Measurements from ENCODE around the gene SMIM32.

The SMIM32 gene

GRCh38 chr5:136192526-136193321 lies at the start of gene SMIM32:
SMIM32 (minus strand) TSS chr5:136193162; CDS start chr5:136192524, 638 bp downstream.
- no peak for DNase-seq

DNA sequence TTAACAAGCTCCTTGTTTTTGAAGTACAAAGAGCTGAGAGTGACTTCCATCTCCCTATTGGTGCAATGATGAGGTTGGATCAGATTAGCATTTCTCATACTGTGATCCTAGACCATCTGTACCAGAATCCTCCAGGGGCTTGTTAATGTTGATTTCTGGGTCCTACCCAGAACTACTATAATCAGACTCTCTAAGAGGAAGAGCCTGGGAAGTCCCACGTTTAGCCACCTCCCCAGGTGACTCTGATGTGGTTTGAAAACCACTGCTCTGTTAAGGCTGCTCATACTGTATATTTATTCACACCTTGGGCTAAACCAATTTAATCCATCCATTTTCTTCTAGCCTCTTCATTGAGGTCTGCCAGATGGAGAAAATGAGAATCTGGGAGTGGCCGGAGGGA lies 49.6 kb upstream of the SMIM32 start:
- no peak for DNase-seq

GRCh38 chr5:136242136-136242535 lies 49.2 kb upstream of the SMIM32 start:
- no peak for DNase-seq

- no peak for DNase-seq
Measured at GRCh38 chr5:136240894-136241293, 47.9 kb upstream of the SMIM32 start.

DNA sequence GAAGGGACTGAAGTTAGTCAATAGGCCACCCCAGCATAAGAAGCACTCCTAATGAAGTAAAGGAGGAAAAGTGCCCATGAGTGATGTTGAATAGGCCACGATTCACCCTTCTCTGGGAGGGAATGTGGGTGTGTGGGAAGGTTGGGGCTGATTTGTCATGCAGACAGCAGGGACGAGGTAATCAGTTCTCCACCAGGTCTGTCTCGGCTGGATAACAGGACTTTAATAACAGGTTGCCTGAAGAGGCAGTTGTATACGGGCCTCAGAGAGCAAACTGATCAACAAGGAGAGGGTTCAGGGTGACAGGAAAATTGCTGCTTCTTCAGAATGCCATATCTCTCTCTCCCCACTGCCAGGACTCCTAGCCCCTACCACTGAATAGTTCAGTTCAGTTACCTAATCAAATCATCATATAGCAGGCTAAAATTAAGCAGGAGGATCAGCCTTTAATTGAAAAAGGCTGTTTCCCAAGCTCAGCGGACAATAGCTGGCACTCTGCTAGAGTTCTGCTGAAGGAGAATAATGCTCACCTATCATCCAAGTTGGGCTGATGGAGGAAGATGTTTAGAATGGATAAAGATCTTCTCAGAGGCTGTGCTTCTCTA lies 43.6 kb upstream of the SMIM32 start:
- DNase-seq, result no peak

GRCh38 chr5:136235321-136235720 lies 42.4 kb upstream of the SMIM32 start:
- DNase-seq, result no peak

GRCh38 chr5:136232316-136232715 lies 39.4 kb upstream of the SMIM32 start:
- DNase-seq, result no peak

DNA sequence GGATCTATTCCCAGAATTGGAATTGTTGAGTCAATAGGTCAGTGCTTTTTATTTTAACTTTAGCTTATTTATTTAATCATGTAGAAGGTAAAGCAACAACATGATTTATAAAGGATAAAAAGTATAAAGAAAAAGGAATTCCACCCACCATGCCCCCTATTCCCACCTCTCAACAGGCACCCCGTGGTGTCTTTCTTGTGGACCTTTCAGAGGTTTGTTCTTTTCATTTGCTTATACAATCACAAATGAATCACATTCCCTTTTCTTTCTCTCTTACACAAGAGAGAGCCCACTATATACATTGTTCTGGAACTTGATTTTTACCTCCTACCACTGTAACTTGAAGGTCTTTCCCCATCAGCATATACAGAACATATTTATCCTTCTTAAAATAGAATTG lies 37.2 kb upstream of the SMIM32 start:
- DNase-seq, result no peak

- no peak for DNase-seq
Measured at GRCh38 chr5:136228136-136228757, 35.3 kb upstream of the SMIM32 start.

- DNase-seq, result no peak
Measured at GRCh38 chr5:136226401-136226800, 33.4 kb upstream of the SMIM32 start.

GRCh38 chr5:136225796-136226195 lies 32.8 kb upstream of the SMIM32 start:
- no peak for DNase-seq

- DNase-seq, result no peak
Measured at GRCh38 chr5:136222580-136223235, 29.7 kb upstream of the SMIM32 start.

GRCh38 chr5:136221340-136221739 lies 28.4 kb upstream of the SMIM32 start:
- DNase-seq, result no peak

GRCh38 chr5:136216230-136216629 lies 23.3 kb upstream of the SMIM32 start:
- DNase-seq, result no peak

GRCh38 chr5:136215812-136216211 lies 22.9 kb upstream of the SMIM32 start:
- no peak for DNase-seq

DNA sequence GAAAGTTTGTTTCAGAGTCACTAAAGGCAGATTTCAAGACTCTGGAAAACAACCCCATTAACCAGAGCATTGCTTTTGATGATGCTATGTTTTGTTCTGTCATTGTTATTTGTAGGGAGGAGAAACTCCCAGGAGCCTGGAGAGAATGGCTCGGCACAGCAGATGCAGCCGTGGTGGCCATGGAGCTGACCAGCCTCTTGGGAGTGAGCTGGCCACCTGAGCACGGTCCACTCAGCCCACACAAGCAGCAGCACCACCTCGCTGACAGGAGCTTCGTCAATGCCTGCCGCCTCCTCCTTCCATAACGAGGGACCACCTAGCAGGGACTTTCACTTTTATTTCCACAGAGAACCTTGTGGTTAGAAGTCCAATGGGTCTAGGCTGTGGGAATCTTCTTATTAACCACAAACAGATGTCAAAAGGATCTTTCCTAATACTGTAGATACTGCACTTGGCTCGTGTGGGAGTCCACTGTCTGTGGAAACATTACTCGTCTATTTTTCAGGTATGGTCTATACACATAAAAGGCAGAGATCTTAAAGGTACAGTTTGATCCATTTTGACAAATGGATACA lies 21.0 kb upstream of the SMIM32 start:
- no peak for DNase-seq

- peak; percentile 40 to 49 for DNase-seq
Measured at GRCh38 chr5:136212252-136212721, 19.3 kb upstream of the SMIM32 start.

DNA sequence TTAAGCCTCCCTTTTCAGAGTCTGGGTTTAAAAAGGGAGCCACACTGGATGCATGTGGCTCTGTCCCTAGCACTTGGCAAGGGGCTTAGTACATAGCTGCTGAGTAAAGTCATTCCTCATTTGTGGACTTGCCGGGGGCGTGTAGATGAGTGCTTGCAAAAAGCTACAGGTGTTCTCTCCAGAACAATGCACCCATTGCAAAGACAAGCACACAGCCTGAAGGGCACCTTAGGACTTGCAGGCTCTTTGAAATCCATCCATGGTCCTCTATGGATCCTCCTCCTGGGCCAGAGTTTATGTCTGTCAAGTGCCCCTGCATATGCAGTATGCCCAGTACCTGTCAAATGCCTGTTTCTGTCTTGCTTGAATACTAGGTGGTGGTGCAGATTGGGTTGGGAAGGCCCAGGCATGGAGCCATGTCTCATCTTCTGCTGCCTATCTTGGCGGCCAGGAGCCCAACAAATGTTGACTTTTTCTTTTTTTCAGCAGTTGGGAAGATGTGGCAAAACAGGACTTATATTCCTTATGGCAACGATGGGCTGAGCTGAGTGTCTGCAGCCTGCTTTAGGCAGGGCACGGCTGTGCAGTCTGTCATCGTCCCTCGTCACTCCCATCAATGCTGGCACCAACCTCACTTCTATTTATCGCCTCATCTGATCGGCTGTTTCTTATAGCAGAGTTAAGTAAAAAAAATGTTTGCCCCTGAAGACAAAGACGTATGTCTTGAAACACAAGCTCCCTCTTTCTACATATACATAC lies 18.5 kb upstream of the SMIM32 start:
- no peak for DNase-seq

DNA sequence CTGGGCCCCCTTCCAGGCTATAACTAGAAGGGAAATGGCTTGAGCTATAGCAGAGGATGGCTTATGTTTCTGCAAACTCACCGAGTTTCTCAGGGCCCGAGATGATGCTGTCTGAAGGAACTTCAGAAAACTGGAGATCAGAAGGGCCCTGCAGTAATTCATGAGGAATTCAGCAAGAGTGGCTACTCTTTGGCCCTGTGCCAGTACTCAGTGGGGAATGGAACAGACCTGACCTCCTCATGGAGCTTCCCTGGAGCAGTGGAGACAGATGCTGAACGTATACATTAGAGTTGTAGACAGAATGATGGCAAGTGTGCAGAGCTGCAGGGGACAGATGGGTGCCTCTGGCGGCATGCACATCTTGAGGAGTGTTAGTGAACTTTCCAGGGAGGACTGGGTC lies 17.3 kb upstream of the SMIM32 start:
- DNase-seq, result no peak

DNA sequence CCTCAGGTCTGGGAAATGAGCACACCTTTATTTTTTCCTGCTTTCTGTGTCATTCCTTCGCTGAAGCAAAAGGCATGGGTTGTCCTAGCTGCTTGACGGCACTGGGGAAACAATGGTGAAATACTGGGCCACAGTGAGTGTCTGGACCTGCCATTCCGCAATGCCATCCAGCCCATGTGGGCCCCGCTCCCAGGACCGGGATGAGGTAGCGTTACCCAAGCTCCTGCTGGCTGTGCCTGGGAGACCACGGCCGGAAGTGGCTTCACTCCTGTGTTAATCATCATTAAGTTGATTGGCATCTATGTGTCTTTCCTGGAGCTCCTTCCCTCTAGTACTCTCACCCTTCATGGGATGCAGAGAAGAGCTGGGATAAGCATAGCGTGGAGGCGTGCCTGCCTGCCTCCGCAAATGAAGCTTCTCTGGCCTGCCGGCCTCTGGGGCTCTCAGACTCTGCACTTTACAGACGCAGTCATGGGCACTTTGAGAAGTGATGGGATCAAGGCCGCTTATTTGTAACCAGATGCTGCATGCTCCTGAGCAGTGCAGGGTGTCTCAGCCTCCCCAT lies 16.5 kb upstream of the SMIM32 start:
- DNase-seq, result no peak

DNA sequence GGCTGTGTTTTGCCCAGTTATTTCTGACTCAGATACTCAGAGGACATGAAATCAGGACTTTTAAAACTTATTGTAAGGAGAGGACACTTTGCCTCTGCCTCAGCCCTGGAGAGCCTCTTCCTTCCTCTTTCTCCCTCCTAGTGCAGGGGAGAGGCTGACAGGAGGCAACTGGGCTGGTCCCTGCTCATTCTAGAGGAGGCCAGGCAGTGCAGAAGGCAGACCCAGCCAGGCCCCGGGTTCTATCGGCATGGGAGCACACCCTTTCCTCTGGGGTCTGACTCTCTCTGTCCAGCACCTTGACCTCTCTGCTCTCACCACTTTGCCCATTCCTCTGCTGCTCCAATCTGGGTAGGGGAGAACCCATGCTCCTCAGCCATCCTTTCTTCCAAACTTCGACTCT lies 16.0 kb upstream of the SMIM32 start:
- no peak for DNase-seq

DNA sequence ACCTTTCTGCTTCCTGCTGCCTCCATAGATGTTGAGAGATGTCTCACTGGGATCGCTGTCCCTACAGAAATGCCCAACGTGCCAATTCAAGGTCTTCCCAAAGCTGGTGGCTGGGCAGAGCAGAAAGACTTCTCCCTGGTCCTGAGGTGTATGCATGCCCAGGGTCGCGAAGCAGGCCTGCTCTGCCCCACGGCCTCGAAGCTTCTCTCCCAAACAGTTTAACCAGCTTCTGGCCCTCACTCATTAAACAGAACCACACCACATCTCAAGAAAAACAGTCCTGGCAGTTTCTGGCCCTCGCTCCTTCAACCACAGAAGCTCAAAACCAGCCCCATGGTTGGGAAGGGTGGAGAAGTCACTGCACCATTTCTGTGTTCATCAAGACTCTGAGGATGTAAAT lies 14.7 kb upstream of the SMIM32 start:
- DNase-seq, result no peak
